Activated CD4-positive, alpha-beta T cell treated with anti-CD3 and anti-CD28 coated beads, Interleukin-2, amount 50 U/mL, for 24 hours (primary cell): ENCODE results near the gene GALNT10.

Experiments used
- DNase-seq, 2 donors: peaks; one replicate each; pipeline ENCODE4 v3.0.0-alpha.2; 2020; ENCODE audit warnings: low read depth in 1 of 2, low spot score in 1 of 2

The GALNT10 gene

DNA sequence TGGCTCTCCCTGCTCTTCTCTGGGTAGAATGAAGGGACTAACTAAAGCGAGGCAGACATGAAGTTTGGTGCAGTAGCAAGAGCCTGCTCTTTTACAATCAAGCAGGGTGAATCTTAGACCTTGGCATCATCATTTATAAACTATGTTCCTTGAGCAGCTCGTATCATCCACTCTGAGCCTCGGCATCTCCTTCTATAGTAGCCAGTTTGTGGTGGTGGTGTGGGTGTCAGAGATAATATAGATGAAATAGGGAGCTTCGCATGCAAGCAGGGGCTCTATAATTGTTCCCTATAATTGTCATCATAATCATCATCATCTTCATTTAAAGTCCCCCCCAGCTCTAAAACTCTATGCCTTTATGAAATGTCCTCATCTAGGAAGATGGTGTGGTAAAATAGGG is 182.8 kb downstream of the GALNT10 start:
- no peak for DNase-seq

DNA sequence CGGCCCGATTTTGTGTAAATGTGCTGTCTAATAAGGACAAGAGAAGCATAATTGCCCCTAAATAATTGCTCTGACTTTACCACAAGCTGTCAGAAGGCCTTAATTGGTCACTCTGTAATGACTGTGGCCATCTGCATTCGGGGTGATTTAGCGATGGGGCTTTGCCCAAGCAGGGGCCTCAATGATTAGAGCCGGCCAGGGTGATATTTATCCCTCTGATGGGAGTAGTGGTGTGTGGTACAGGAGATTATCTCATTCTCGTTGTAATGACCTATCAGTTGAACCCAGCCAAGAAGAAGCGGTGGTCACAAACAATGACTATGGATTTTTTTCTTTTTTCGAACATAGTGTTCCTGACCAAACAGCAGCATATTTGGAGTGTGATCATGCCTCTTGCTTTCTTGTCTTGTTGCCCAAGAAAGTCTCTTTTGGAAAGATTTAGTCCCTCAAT is 183.2 kb downstream of the GALNT10 start:
- DNase-seq: no peak

DNA sequence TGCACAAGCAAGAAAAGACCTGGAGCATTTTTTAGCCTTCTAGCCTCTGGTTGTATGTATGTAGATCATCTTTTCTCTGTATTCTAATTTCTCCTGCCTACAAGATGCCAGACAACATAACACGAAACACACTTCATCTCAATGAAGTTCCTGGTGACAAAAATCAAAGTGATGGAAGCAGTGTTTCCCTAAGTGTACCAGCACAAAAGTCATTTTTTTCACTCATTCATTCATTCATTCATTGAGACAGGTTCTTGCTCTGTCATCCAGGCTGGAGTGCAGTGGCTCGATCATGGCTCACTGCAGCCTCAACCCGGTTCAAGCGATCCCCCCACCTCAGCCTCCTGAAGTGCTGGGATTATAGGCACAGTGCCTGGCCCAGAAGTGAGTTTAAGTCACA is 183.7 kb downstream of the GALNT10 start:
- no peak for DNase-seq

DNA sequence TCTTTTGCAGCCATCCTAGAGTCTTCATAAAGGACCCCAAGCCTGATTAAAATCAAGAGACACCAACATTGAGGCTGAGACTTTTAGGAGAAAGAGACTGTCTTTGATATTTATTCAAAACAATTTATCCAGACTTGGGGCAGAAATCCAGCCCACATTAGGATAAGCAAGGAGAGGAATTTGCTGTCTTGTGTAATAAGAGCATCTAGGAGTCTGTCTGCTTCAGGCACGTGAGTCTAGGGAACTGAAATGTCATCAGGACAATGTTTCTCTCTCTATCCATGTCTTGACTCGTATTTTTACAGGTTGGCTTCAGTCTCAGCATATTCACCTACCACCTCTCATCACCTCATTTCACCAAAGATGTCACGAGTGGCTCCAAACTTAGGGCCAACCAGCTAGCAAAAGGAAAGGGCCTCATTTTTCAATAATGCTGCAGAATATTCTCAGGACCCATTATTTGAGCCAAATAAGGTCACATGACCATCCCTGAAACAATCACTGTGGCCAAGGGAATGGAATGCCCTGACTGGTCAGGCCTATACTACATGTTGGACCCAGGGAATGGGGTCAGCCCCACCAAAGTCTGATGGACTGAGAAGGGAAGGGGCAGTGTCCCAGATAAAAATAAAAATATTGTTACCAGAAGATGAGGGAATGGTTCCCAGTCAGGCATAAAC is 184.9 kb downstream of the GALNT10 start:
- DNase-seq: no peak

DNA sequence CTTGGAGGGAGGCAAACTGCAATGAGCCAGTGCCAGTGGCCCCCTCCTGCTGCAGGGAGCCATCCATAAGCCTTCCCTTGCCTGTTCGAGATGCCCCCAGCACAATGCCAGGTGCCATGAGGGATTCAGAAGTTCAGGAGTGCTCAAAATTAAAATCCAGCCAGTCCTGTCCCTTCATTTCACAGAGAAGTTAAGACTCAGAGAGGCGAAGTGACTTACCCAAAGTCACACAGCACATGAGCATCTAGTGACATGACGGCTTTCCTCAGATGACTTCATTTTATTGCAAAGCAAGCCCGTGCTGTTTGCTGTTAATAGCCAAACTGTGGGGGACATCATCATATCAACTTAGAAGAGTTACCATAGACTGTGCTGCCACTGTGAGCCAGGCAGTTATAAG is 185.9 kb downstream of the GALNT10 start:
- no peak for DNase-seq

DNA sequence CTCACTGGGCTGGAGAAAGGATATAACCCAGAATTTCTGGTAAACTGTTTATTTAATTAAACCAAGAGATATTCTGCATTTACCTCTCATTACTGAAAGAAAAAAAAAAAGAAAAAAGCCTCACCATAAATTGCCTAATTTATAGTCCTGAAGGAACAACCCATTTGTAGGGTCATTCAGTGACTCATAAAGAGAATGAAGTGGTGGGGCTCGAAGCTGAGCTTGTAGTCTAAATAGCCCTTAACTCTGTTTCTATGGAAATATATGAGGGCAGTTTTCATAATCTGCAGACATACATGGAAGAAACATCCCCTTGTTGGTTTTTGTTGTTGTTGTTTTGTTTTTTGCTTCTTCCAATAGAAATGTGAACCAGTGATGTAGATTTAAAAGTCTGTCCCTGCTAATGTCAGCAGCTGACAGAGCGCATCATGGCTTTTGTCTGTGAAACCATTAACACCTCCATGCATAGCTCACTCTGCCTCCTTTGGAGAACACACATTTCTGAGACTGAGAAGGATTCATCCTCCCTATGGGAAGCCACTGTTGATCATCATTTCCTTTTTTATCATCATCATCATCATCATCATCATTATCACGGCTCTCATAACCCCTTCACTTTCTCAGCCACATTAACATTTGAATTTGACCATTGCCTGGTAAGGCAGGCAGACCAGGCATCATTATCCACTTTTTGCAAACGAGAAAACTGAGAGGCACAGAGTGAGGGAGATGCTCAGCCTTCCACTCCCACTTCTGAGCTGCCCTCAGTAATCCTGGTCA is 187.4 kb downstream of the GALNT10 start:
- no peak for DNase-seq

DNA sequence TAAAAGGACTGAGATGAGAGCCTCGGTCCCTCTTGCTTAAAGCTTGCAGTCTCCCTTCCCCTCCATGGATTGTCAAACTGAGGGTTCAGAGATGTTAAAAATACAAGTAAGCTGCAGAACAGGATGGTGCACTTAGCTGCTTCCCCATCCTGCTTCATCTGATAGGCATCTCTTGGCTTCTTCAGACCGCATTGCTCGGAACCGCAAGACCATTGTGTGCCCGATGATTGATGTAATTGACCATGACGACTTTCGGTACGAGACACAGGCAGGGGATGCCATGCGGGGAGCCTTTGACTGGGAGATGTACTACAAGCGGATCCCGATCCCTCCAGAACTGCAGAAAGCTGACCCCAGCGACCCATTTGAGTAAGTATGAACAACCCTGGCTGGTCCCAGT is 189.7 kb downstream of the GALNT10 start:
- no peak for DNase-seq

DNA sequence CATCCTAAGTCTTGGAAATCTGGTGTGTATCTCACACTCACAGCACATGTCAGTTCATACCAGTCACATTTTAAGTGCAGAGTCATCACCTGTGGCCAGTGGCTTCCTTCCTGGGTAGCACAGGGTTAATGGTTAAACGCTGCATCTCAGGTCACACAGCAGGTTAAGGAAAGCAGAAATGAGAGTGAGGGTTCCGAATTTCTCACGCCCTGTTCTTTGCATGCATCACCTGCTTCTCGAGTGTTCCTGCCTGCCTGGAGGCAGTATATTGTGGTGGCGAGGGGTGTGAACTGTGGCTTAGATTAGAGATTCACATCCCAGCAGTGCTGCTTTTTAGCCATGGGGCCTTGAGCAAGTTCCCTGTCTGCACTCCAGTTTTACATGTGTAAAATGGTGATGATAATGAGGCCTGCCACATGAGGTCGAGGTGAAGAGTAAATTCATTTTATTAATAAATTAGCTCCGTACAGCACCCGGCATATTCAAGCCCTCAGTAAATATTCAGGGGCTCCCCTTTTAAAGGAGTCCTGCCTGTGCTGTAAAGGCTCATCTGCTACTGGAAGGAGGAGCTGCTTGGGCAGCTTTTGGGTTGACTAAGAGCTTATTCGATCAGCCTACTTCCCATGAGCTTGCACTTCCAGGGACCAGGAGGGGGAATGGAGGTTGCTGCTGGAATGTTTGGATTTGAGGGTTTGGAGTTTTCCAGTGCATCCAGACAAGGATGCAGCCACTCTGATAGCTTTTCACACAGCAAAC is 194.1 kb downstream of the GALNT10 start:
- no peak for DNase-seq

DNA sequence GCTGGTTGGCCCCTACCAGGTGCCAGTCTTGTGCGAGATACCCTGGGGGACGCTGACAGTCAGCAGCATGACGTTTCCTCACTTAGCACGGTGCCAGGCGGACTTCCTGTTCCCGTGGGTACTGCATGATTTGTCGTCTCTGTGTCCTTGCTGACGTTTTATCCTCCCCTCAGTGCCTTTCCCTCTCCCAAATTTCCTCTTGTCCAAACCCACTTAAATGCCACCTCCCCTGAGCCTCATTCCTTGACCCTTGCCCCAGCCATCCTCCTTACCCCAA is 194.6 kb downstream of the GALNT10 start:
- no peak for DNase-seq

DNA sequence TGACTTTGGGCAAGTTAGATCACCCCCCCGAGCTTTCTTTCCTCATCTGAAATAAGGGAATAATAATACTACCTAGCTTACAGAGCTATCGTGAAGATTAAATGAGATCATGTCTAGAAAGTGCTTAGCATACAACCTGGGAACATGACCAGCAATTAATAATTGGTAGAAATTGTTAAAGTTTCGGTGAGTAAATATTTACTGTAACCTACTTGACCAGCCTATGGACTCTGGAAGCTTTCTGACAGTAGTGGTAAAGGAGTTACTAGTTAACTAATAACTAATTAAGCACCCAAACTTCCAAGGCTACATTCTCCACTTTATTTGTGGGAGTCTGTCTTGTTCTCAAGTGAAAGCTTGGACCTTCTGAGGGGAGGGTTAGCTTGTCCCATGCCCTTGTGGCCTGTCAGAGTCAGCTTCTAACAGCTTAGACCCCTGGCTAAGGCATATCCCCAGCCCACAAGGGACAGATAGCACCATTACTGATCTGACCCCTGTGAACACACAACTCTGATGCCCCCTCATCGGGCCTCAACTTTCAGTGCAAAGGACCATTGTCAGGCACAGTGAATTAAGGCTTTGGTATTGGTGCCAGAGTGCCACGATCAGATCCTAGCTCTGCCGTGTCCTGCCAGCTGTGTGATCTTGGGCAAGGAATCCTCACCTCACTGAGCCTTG is 196.6 kb downstream of the GALNT10 start:
- DNase-seq: no peak

DNA sequence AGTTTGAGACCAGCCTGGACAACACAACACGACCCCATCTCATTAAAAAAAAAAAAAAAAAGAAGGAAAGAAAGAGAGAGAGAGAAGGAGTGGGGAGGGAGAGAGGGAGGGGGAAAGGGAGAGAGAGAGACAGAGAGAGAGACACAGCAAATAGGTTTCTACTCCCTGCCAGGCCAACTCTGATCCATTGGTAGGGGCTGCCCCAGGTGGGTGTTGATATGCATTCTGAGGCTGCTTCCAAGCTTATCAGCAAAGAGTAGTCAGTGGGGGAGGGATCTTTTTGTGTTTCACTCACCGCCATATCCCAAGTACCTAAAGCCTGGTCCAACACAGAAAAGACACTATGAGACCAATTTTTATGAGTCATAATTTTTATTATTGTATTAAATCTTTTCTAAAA is 198.3 kb downstream of the GALNT10 start:
- no peak for DNase-seq

DNA sequence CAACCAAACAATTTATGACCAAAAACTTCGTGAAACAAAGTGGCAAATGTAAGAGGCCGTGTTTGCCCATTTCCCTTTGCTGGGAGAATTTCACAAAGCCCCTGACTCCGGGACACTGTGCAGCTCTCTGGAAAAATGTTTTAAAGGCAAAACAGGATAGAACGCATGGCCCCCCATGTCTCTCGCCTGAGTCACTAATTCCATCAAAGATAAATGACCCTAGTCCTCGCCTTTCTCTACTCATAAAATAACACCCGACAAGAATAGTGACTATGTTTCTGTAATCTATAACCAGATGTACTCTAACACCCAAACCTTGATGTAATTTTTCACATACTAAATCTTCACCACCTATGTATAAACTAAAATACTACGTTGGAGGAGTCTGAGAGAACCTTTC is 199.6 kb downstream of the GALNT10 start:
- DNase-seq: no peak

DNA sequence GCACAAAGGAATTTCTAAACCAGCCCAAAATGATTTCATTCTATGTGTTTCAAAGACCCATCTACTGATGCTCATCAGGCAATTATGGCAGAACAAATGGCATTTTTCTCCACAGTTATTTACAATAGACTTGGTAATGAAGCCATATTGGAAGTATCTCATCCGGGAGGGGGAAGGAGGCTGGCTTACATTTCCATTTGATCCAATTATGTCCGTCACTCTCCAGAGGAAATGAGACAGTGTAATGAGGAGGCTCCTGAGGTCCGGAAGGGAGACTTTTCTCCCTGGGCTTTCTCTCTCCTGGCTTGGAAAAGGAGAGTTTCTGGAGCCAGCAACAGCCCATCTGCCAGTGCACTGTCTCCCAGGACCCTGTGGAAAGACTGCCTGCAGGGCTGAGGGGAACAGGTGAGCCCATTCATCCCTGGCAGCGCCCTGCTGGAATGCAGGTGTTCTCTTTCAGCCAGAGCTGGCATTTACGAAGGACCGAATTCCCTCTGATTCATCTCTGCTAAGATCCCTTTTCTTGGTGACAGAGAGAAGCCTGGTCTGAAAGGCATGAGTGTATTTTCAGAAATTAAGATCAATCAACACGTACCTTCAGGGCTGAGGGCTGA is 200.3 kb downstream of the GALNT10 start:
- no peak for DNase-seq

DNA sequence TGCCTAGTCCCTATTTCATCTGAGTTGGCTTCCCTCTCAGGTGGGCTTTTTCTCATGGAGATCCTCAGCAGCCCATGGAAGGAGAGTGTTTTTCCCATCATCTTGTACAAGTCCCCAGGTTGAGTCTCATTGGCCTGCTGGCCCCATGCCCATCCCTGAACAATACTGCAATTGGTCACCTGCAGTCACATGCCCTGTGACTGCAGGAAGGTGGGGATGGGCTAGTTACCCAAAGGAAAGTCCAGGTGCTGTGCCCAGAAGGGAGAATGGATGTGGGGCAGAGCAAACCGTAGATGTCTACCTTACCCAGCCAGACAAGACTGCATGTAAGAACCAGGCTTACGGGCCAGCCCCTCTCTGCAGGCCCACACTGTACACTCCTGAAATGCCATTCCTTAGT is 201.3 kb downstream of the GALNT10 start:
- no peak for DNase-seq

DNA sequence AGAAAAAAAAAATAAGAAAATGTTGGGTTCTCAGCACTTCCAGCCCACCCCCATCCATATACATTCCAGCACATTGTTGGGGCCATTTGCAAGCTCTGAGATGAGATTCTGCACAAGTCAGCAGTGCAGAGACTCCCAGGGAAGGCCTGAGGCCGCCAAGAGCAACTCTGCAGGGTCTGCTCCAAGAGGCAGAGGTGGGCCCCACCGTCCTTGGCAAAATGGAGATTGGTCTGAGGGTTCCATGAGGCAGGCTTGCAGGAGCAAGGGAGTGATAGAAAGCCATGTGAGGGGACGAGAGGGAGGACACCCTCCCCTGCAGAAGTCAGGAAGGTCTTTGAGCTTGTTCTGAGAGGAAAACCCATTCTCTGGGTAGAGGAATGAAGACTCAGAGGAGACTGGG is 203.3 kb downstream of the GALNT10 start:
- no peak for DNase-seq

DNA sequence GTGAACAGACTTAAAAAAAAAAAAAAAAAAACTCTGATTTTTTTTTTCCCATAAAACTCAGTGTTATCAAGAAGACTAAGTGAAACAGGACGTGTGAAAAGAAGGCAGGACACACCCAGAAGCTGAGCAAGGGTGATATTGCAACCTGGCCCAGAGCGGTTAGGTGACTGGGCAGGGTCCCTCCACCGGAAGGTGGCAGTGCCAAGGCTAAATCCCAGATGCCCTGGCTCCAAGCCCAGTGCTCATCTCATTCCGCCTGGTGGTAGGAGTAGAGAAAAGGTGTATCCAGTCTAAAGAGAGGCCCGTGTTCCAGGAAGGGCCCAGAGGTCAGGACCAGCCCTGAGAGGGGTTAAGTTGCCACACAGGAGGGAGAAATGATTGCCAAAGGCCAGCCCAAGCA is 203.8 kb downstream of the GALNT10 start:
- no peak for DNase-seq

DNA sequence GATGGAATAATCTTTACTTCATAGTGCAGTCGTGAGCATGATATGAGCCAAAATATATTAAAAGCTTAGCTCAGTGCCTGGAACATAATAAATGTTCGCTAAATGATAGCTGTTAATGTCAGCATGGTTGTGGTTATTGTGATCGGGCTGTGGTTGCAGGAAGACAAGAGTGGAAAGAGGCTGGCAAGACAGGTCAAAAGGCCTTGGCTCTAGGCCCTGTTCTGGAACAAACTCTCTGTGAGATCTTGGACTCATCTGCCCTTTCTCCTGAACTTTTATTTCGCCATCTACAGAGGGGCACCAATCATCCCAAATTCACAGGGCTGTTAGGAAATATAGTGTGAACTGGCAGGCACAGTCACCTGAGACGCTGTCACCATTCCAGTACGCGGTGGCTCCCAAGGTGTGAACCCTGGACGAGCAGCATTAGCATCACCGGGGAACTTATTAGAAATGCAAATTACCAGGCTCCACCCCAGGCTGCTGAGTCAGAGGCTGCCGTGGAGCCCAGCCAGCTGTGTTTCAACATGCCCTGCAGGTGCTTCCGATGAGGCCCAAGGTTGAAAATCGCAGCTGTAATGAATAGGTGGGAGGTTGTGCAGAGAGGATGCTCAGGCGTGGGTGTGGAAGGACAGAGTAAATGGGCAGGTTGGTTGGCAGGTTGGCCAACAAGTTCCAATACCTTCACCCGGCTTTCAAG is 205.0 kb downstream of the GALNT10 start:
- no peak for DNase-seq

DNA sequence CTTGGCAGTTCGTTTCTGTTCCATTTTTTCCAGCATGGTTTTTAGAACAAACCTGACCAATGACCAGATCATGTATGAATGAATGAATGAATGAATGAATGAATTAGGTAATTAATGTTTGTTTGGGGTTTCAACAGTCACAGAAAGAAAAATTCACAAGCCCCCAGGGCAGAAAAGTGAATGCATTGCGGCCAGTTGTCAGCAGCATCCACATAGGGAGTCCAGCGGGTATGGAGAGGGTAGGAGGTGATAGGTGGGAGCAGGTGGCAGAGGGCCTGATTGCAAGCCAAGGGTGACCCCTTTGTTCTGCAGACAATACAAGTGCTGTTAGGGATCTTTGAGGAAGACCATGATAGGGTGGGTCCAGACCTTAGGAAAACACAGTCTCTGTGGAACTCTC is 205.6 kb downstream of the GALNT10 start:
- DNase-seq: no peak

DNA sequence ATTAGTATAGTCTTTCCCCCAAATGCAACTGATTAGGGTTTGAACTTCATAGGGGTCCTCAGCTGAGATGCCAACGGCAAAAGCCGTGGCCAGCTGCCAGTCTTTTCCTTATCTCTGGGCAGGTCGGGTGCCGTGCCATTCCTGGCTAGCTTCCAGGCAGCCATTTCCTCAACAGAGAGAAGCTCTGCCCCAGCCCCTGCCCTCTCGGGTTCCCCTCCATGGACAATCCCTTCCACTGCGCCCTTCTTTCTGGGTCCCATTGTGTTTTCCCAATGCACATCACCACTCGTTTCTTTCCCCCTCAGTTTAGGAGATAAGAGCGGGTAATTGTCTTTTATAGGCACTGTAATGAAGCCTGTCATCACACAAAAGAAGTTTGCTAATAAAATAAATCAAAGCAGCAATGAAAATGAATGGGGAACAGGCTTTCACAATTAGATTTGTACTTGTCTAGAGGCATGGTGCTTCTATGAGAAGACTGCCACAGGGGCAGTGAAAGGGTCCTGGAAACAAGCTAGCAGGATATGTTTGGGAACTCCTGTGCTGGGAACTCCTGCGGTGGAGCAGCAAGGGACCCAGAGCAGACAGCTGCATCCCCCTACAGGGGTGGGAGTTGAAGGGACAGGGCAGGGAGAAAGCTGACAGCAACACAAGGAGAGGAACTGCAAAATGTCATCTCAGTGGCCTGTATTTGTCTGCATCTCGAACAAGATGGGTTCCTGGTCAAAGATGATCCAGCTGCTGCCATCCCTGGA is 207.3 kb downstream of the GALNT10 start:
- DNase-seq: no peak

DNA sequence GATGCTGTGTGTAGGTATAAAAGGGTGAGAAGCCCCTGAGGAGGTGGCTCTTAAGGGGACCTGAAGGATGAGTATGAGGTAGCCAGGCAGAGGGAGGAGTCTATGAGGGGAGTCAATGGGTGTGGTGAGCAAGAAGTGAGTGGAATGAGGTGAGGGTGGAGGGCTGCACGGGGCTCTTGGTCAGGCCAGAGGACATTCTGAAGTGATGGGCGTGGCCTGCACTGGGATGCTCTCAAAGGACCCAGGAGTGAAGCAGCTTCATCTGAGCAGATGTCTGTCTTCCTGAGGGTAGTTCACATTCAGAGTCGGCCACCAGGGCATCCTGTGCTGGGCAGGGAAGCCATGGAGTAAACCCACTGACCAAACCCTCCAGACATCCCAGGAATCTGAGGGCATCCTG is 210.1 kb downstream of the GALNT10 start:
- DNase-seq: no peak
